HepG2 (cell line): ENCODE data around the gene CAPZA1.
A peak's percentile ranks its signal among the peaks of the same experiment; 100 is the strongest.

Experiments
- NCOA2 ChIP-seq: sonication (generic); formaldehyde crosslinking; IDR thresholded peaks from 2 replicates; pipeline ENCODE4 v1.8.0; 2022; ENCODE audit warnings: inconsistent platforms
- ZNF33A ChIP-seq: sonication (generic); formaldehyde crosslinking; IDR thresholded peaks from 2 replicates; pipeline ENCODE4 v1.5.1; 2020; ENCODE audit warnings: missing genetic modification reagents, mild to moderate bottlenecking, moderate library complexity, borderline replicate concordance
- TF ChIP-seq, protein P1 (sequence below): sonication (generic); formaldehyde crosslinking; IDR thresholded peaks from 2 replicates; pipeline ENCODE4 v1.5.1; 2020; ENCODE audit warnings: missing genetic modification reagents, mild to moderate bottlenecking, borderline replicate concordance

DNA sequence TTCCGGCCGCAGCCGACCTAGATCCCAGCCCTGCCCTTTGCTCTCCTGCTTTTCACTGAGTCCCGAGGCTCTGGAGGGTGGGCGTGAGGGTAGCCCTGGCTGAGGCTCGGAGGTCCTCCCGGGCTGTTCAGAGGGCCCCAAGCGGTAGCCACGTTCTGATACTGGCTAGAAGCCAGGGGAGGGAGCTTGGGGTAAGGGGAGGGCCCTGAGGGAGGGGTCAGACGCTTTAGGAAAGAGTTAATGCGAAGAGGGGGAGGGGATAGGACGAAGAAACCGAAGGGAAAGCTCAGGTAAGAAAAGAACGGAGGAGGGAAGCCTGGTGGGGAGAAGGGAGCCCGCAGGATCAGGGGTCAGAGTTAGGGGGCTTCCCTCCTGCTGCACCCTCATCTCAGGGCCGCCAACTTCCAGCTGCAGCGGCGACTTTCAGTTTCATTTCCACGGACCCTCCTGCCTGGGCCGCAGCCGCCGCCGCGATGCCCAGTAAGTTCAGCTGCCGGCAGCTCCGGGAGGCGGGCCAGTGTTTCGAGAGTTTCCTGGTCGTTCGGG lies 54.9 kb downstream of the CAPZA1 start, which contains the start of gene MOV10:
- no peak for TF ChIP-seq NCOA2 (CRISPR knock-in tag)
- TF ChIP-seq, protein P1, sequence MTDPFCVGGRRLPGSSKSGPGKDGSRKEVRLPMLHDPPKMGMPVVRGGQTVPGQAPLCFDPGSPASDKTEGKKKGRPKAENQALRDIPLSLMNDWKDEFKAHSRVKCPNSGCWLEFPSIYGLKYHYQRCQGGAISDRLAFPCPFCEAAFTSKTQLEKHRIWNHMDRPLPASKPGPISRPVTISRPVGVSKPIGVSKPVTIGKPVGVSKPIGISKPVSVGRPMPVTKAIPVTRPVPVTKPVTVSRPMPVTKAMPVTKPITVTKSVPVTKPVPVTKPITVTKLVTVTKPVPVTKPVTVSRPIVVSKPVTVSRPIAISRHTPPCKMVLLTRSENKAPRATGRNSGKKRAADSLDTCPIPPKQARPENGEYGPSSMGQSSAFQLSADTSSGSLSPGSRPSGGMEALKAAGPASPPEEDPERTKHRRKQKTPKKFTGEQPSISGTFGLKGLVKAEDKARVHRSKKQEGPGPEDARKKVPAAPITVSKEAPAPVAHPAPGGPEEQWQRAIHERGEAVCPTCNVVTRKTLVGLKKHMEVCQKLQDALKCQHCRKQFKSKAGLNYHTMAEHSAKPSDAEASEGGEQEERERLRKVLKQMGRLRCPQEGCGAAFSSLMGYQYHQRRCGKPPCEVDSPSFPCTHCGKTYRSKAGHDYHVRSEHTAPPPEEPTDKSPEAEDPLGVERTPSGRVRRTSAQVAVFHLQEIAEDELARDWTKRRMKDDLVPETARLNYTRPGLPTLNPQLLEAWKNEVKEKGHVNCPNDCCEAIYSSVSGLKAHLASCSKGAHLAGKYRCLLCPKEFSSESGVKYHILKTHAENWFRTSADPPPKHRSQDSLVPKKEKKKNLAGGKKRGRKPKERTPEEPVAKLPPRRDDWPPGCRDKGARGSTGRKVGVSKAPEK (CRISPR knock-in tag), result peak; percentile 20; the same call in 1 of the 2 replicates
- TF ChIP-seq ZNF33A (CRISPR knock-in tag), result no peak
